CD4-positive, alpha-beta T cell (primary cell): ENCODE data around the gene PEBP1. TPM values are rescaled to one million over a fixed set of nuclear protein-coding genes. Genes with fewer than 3 reads are reported as not detected.

Experiments
- ATAC-seq: fragments of 200-7000 bp; cut with Tn5 transposase; one replicate; pipeline ENCODE4 v1.10.0; 2022; ENCODE audit warnings: mild to moderate bottlenecking; ENCODE audit not compliant: poor library complexity
- CTCF ChIA-PET: fragments of 350-600 bp; sonication (Branson Sonifier 250); formaldehyde crosslinking; loops from one replicate; lab custom pipeline; 2021; ENCODE audit warnings: antibody characterized with exemption, inconsistent platforms; lab: Charles Lee
- POLR2A ChIA-PET: fragments of 350-600 bp; sonication (Branson Sonifier 250); formaldehyde crosslinking; loops from one replicate; lab custom pipeline; 2021; ENCODE audit warnings: antibody characterized with exemption, inconsistent platforms; lab: Charles Lee
- DNase-seq, 14 experiments: peaks; one replicate each; pipeline ENCODE4 v3.0.0-alpha.2; 2013 to 2020; ENCODE audit warnings: mixed read lengths in 2 of 14
- H3K27ac ChIP-seq, 2 donors: one replicate each; pipeline versions ENCODE4 v1.5.1 to v1.7.0; 2013; ENCODE audit warnings: low read length in 2 of 2, low read depth in 1 of 2, mild to moderate bottlenecking in 1 of 2
- H3K27me3 ChIP-seq, 2 experiments: 1 replicate in 1 of 2; 2 replicates in 1 of 2; pipeline versions ENCODE4 v1.6.1 to v1.7.0; 2013; ENCODE audit warnings: low read length in 2 of 2, control low read depth in 1 of 2, mild to moderate bottlenecking in 1 of 2, moderate library complexity in 1 of 2; ENCODE audit not compliant: insufficient read depth in 2 of 2, control insufficient read depth in 1 of 2
- H3K36me3 ChIP-seq: one replicate; pipeline ENCODE4 v1.6.1; 2013; ENCODE audit warnings: low read length, control low read depth; ENCODE audit not compliant: insufficient read depth
- H3K4me1 ChIP-seq: one replicate; pipeline ENCODE4 v1.6.1; 2013; ENCODE audit warnings: low read length, control low read depth; ENCODE audit not compliant: insufficient read depth
- H3K4me3 ChIP-seq: one replicate; pipeline ENCODE4 v1.5.1; 2013; ENCODE audit warnings: mild to moderate bottlenecking, low read length, moderate library complexity
- H3K9me3 ChIP-seq, 2 experiments: 1 replicate in 1 of 2; 2 replicates in 1 of 2; pipeline versions ENCODE4 v1.6.1 to v1.7.0; 2013; ENCODE audit warnings: low read length in 2 of 2, mild to moderate bottlenecking in 2 of 2, control low read depth in 1 of 2, moderate library complexity in 1 of 2; ENCODE audit not compliant: control insufficient read depth in 1 of 2, insufficient read depth in 1 of 2
- H3K27ac Mint-ChIP-seq: one replicate; pipeline ENCODE4 v1.8.0; 2020; ENCODE audit warnings: mixed read lengths
- H3K27me3 Mint-ChIP-seq: one replicate; pipeline ENCODE4 v1.8.0; 2021; ENCODE audit warnings: mixed read lengths
- H3K36me3 Mint-ChIP-seq: one replicate; pipeline ENCODE4 v1.8.0; 2021; ENCODE audit warnings: low read depth, mixed read lengths
- H3K4me1 Mint-ChIP-seq: one replicate; pipeline ENCODE4 v1.8.0; 2021; ENCODE audit warnings: low read depth, mixed read lengths
- H3K4me3 Mint-ChIP-seq: one replicate; pipeline ENCODE4 v1.8.0; 2020; ENCODE audit warnings: mild to moderate bottlenecking, mixed read lengths
- H3K9me3 Mint-ChIP-seq: one replicate; pipeline ENCODE4 v1.8.0; 2020; ENCODE audit warnings: mixed read lengths
- CTCF ChIP-seq: fragments of 200-600 bp; IDR thresholded peaks from one replicate; pipeline ENCODE4 v1.8.0; 2022; ENCODE audit warnings: antibody characterized with exemption, mild to moderate bottlenecking
- intact Hi-C, 2 experiments: fragments of 100-400 bp; cut with DNase I in 1 of 2; cut with micrococcal nuclease in 1 of 2; formaldehyde crosslinking; loops; one replicate each; pipeline versions ENCODE4 v1.15.1 to v1.9.0; 2023 to 2025; cut with DNase I, micrococcal nuclease
- total RNA-seq, 174 experiments: library from RNA in 2 of 174; stranded (reverse) in 2 of 174; gene quantifications; one replicate each; pipeline ENCODE4 v1.2.3 and lab custom pipeline; 2021 to 2026

PEBP1 gene
- total RNA-seq, 2 experiments from 2014 or later = 116 to 119 TPM

- POLR2A ChIA-PET = interaction anchor here (0.7 kb wide), 1 partner anchor 1242 kb away, joined by 3 read pairs; no protein-coding TSS in a partner anchor
- ATAC-seq = no peak
- Histone ChIP-seq H3K4me1 (no peaks in the 10 kb centered on the region), H3K4me3 (no peak overlapping the region), H3K9me3 (no peaks in the 10 kb centered on the region), H3K36me3 (peaks cover 41% of the 10 kb centered on the region), H3K27ac (no peak overlapping the region), H3K27me3 (no peaks in the 10 kb centered on the region)
- intact Hi-C loops = loop anchor here in 1 of 2 experiments (10.0 kb wide), 1 partner anchor 1359 kb away; no protein-coding TSS in a partner anchor
- CTCF ChIA-PET = no interaction called here
- peaks cover 52% of the 10 kb centered on the region for H3K36me3 Mint-ChIP-seq
- no peak for DNase-seq
- no peak overlapping the region for H3K4me3 Mint-ChIP-seq
- H3K27me3 Mint-ChIP-seq = no peaks in the 10 kb centered on the region
- no peak for TF ChIP-seq CTCF
- no peaks in the 10 kb centered on the region for H3K9me3 Mint-ChIP-seq
- peak overlapping the region; percentile 43 for H3K27ac Mint-ChIP-seq
- peaks cover 41% of the 10 kb centered on the region for H3K4me1 Mint-ChIP-seq
Observed at GRCh38 chr12:118185602-118186397, 49.9 kb downstream of the PEBP1 start.

- Histone ChIP-seq H3K27ac (no peak overlapping the region), H3K9me3 (no peaks in the 10 kb centered on the region), H3K36me3 (peaks cover 33% of the 10 kb centered on the region), H3K4me1 (no peaks in the 10 kb centered on the region), H3K27me3 (no peaks in the 10 kb centered on the region), H3K4me3 (no peak overlapping the region)
- H3K9me3 Mint-ChIP-seq = no peaks in the 10 kb centered on the region
- POLR2A ChIA-PET = no interaction called here
- TF ChIP-seq CTCF = no peak
- intact Hi-C loops = loop anchor here in 1 of 2 experiments (10.0 kb wide), 1 partner anchor 1357 kb away; no protein-coding TSS in a partner anchor
- H3K36me3 Mint-ChIP-seq = peaks cover 38% of the 10 kb centered on the region
- no peak overlapping the region for H3K27ac Mint-ChIP-seq
- DNase-seq = no peak
- no peak overlapping the region for H3K4me3 Mint-ChIP-seq
- CTCF ChIA-PET = interaction anchor here (0.7 kb wide), 1 partner anchor 188 kb away, joined by 3 read pairs; no protein-coding TSS in a partner anchor
- H3K4me1 Mint-ChIP-seq = peaks cover 25% of the 10 kb centered on the region
- H3K27me3 Mint-ChIP-seq = no peaks in the 10 kb centered on the region
- no peak for ATAC-seq
Observed at GRCh38 chr12:118187751-118188435, 52.0 kb downstream of the PEBP1 start.

- Mint-ChIP-seq H3K4me1 (peaks cover 22% of the 10 kb centered on the region), H3K27me3 (no peaks in the 10 kb centered on the region), H3K9me3 (no peaks in the 10 kb centered on the region), H3K4me3 (no peak overlapping the region), H3K36me3 (peaks cover 38% of the 10 kb centered on the region), H3K27ac (no peak overlapping the region)
- no peak for TF ChIP-seq CTCF
- Histone ChIP-seq H3K4me1 (no peaks in the 10 kb centered on the region), H3K9me3 (no peaks in the 10 kb centered on the region), H3K36me3 (peaks cover 40% of the 10 kb centered on the region), H3K4me3 (no peak overlapping the region), H3K27ac (no peak overlapping the region), H3K27me3 (no peaks in the 10 kb centered on the region)
- no peak for DNase-seq
- ChIA-PET POLR2A (no interaction called here), CTCF (no interaction called here)
- ATAC-seq = no peak
- intact Hi-C loops = loop anchor here in 1 of 2 experiments (10.0 kb wide), 1 partner anchor 1356 kb away; no protein-coding TSS in a partner anchor
Observed at GRCh38 chr12:118188690-118189371, 52.9 kb downstream of the PEBP1 start.
